ENCODE data around the gene TBX5. TPM values are rescaled to one million over a fixed set of nuclear protein-coding genes. Genes with fewer than 3 reads are reported as not detected.

TBX5 gene
- total and polyA plus RNA-seq, 2 experiments from 2014 or later, result 0.21 TPM; not detected in 1

GRCh38 chr12:114347861-114348260, 58.1 kb downstream of the TBX5 start:
- no peaks in the 10 kb centered on the region for H3K4me1 Mint-ChIP-seq
- Histone ChIP-seq H3K4me1 (ENCODE audit: insufficient read depth) (no peaks in the 10 kb centered on the region), H3K79me2 (replicated peaks; ENCODE audit: insufficient read depth) (no peaks in the 10 kb centered on the region), H2AFZ (no peak overlapping the region), H3K27ac (ENCODE audit: low read depth) (no peak overlapping the region), H3K9me2 (ENCODE audit: insufficient read depth) (no peaks in the 10 kb centered on the region), H3K4me2 (no peak overlapping the region), H3K36me3 (ENCODE audit: insufficient read depth) (no peaks in the 10 kb centered on the region), H4K20me1 (replicated peaks; ENCODE audit: insufficient read depth) (no peaks in the 10 kb centered on the region), H3K4me3 (no peak overlapping the region), H3F3A (replicated peaks; ENCODE audit: low read depth) (no peaks in the 10 kb centered on the region), H3K27me3 (ENCODE audit: insufficient read depth) (no peaks in the 10 kb centered on the region)
- no peak for TF ChIP-seq ETS1 (IDR thresholded peaks at IDR 0.05)
- TF ChIP-seq ZNF114 (CRISPR knock-in tag; IDR thresholded peaks at IDR 0.05), result no peak
- no peak for TF ChIP-seq NANOG (IDR thresholded peaks at IDR 0.05; ENCODE audit: borderline replicate concordance)
- H3K4me3 Mint-ChIP-seq, result no peak overlapping the region
- H3K27me3 Mint-ChIP-seq (ENCODE audit: insufficient read depth, low read depth, poor library complexity), result peaks cover 2% of the 10 kb centered on the region
- DNase-seq (ENCODE audit: low spot score) (no peak), ATAC-seq (no peak)
- no peaks in the 10 kb centered on the region for H3K9me3 Mint-ChIP-seq
- no peaks in the 10 kb centered on the region; the same call in 2 of the 3 replicates for H3K36me3 Mint-ChIP-seq (ENCODE audit: low read depth)
- H3K27ac Mint-ChIP-seq, result no peak overlapping the region

- Mint-ChIP-seq H3K27ac (no peak overlapping the region), H3K9me3 (no peaks in the 10 kb centered on the region), H3K36me3 (ENCODE audit: low read depth) (no peaks in the 10 kb centered on the region; the same call in 2 of the 3 replicates), H3K4me1 (peaks cover 8% of the 10 kb centered on the region; the same call in 2 of the 3 replicates), H3K4me3 (no peak overlapping the region), H3K27me3 (ENCODE audit: insufficient read depth, low read depth, poor library complexity) (peaks cover 4% of the 10 kb centered on the region)
- no peaks in the 10 kb centered on the region for H4K20me1 ChIP-seq (replicated peaks; ENCODE audit: insufficient read depth)
- no peaks in the 10 kb centered on the region for H3K79me2 ChIP-seq (replicated peaks; ENCODE audit: insufficient read depth)
- H3K27ac ChIP-seq (ENCODE audit: low read depth), result no peak overlapping the region
- DNase-seq (ENCODE audit: low spot score) (no peak), ATAC-seq (no peak)
- H3K4me3 ChIP-seq, result no peak overlapping the region
- peak overlapping the region; percentile 7; the same call in 1 of the 2 replicates for H2AFZ ChIP-seq
- no peak overlapping the region for H3K4me2 ChIP-seq
- H3K9me2 ChIP-seq (ENCODE audit: insufficient read depth), result peaks cover 18% of the 10 kb centered on the region
- H3F3A ChIP-seq (replicated peaks; ENCODE audit: low read depth), result no peaks in the 10 kb centered on the region
- H3K36me3 ChIP-seq (ENCODE audit: insufficient read depth), result no peaks in the 10 kb centered on the region
- H3K27me3 ChIP-seq (ENCODE audit: insufficient read depth), result no peaks in the 10 kb centered on the region
- H3K4me1 ChIP-seq (ENCODE audit: insufficient read depth), result peaks cover 7% of the 10 kb centered on the region; the same call in 1 of the 2 replicates
- TF ChIP-seq POLR2AphosphoS5 (IDR thresholded peaks at IDR 0.05; ENCODE audit: low read depth) (no peak), REST (IDR thresholded peaks at IDR 0.05; ENCODE audit: unreplicated experiment) (no peak), EZH2phosphoT487 (IDR thresholded peaks at IDR 0.05; ENCODE audit: unreplicated experiment) (no peak), JUNB (IDR thresholded peaks at IDR 0.05; ENCODE audit: unreplicated experiment) (no peak), CTCF (conservative IDR thresholded peaks at IDR 0.05; ENCODE audit: low read depth in 2 of 2) (no peak), ZNF114 (CRISPR knock-in tag; IDR thresholded peaks at IDR 0.05) (no peak), EZH2 (IDR thresholded peaks at IDR 0.05; ENCODE audit: low read depth, unreplicated experiment) (no peak), ZNF462 (CRISPR knock-in tag; IDR thresholded peaks at IDR 0.05) (no peak)
Observed at GRCh38 chr12:114344831-114345230, 61.1 kb downstream of the TBX5 start.
